Measurements from ENCODE around the gene SOX2. TPM values are rescaled to one million over a fixed set of nuclear protein-coding genes. Genes with fewer than 3 reads are reported as not detected.

The SOX2 gene
- total RNA-seq, 4 donors from 2014 or later: 0.53 TPM; not detected in 3

DNA sequence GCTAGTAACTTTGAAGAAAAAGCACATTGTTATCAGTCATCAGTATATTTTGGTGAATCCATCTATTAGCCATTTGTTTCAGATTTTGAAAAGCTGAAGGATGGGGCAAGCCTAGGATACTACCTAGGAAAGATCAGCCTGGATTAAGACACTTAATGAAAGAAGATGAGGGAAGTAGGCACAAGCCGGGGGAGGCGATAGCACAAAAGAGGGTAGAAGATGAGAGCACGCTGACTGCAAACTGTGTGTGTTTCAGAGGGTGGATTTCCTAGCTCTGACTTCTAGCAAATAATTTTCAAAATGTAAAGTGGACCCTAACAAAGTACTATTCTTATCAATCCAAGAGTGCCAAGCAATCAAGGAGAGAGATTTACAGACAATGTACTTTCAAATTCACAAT, 22.2 kb upstream of the SOX2 start:
- ATAC-seq (no peak), DNase-seq (no peak)
- TF ChIP-seq, protein P1, sequence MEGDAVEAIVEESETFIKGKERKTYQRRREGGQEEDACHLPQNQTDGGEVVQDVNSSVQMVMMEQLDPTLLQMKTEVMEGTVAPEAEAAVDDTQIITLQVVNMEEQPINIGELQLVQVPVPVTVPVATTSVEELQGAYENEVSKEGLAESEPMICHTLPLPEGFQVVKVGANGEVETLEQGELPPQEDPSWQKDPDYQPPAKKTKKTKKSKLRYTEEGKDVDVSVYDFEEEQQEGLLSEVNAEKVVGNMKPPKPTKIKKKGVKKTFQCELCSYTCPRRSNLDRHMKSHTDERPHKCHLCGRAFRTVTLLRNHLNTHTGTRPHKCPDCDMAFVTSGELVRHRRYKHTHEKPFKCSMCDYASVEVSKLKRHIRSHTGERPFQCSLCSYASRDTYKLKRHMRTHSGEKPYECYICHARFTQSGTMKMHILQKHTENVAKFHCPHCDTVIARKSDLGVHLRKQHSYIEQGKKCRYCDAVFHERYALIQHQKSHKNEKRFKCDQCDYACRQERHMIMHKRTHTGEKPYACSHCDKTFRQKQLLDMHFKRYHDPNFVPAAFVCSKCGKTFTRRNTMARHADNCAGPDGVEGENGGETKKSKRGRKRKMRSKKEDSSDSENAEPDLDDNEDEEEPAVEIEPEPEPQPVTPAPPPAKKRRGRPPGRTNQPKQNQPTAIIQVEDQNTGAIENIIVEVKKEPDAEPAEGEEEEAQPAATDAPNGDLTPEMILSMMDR (IDR thresholded peaks at IDR 0.05 in 4 of 5, conservative IDR thresholded peaks at IDR 0.05 in 1 of 5): no peak
- no peak for TF ChIP-seq POLR2A (IDR thresholded peaks at IDR 0.05)
- in situ Hi-C loops (cut with MboI; ENCODE audit: low sequenced_read_pairs in 4 of 4): no loop called here
- H3K4me1 ChIP-seq: no peaks in the 10 kb centered on the region
- no peak overlapping the region for H3K27ac ChIP-seq
- peaks cover under 1 to 6% (median 2%) of the 10 kb centered on the region in 3 donors for H3K27me3 ChIP-seq
- no peaks in the 10 kb centered on the region for H3K9me3 ChIP-seq
- H3K36me3 ChIP-seq: no peaks in the 10 kb centered on the region
- intact Hi-C loops (cut with DNase I; ENCODE audit: low total_unique reads): no loop called here
- H3K4me3 ChIP-seq: no peak overlapping the region

DNA sequence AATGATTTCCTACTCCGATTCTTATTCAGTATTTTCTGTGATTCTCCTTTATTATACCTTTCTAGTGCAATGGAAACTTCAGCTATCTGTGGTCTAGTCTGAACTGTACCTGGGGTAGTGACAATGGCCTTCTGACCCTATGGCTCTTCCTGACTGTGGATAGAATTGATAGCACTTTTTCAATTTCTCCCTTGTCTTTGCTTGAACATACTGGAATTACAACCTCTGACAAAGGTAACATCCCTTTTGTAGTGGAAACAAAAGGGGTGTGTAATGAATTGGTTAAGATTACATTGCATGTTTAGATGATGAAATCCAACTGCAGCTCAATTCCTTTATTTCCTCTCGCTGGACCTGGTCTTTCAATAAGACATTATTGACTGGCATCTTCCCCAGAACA, 21.0 kb upstream of the SOX2 start:
- in situ Hi-C loops (cut with MboI; ENCODE audit: low sequenced_read_pairs in 4 of 4) (no loop called here), intact Hi-C loops (cut with DNase I; ENCODE audit: low total_unique reads) (no loop called here)
- H3K4me1 ChIP-seq: peaks cover 3 to 7% of the 10 kb centered on the region in 2 donors
- no peak overlapping the region for H3K27ac ChIP-seq
- TF ChIP-seq, protein P1 (IDR thresholded peaks at IDR 0.05 in 4 of 5, conservative IDR thresholded peaks at IDR 0.05 in 1 of 5): no peak
- no peak for TF ChIP-seq POLR2A (IDR thresholded peaks at IDR 0.05)
- no peaks in the 10 kb centered on the region for H3K9me3 ChIP-seq
- H3K27me3 ChIP-seq: peaks cover 12 to 18% (median 14%) of the 10 kb centered on the region in 3 donors
- no peak overlapping the region for H3K4me3 ChIP-seq
- H3K36me3 ChIP-seq: no peaks in the 10 kb centered on the region
- DNase-seq: no peak
- ATAC-seq: no peak

DNA sequence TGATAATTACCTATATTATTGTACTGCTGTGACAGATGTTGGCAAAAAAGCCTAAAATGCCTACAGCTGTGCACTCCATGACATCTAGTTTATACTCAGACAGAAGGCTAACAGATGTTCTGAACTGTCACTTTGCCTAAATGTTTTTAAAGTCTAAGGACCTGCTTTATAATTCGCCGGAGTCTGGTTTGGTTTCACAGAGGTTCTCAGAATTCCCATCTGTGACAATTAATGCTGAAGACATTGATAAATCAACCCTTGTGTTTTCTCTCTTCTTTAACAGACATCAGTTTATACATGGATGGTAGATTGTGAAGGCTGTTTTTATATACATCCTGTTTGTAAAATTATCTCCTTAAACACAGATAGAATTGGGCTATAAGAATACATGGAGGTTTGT, 19.8 kb upstream of the SOX2 start:
- intact Hi-C loops (cut with DNase I; ENCODE audit: low total_unique reads) (no loop called here), in situ Hi-C loops (cut with MboI; ENCODE audit: low sequenced_read_pairs in 4 of 4) (no loop called here)
- Histone ChIP-seq H3K4me3 (no peak overlapping the region), H3K27me3 (peaks cover 24 to 29% (median 26%) of the 10 kb centered on the region in 3 donors), H3K27ac (no peak overlapping the region), H3K36me3 (no peaks in the 10 kb centered on the region), H3K4me1 (peaks cover 11 to 12% of the 10 kb centered on the region in 2 donors), H3K9me3 (no peaks in the 10 kb centered on the region)
- ATAC-seq (no peak), DNase-seq (no peak)
- TF ChIP-seq POLR2A (IDR thresholded peaks at IDR 0.05): no peak
- TF ChIP-seq, protein P1 (IDR thresholded peaks at IDR 0.05 in 4 of 5, conservative IDR thresholded peaks at IDR 0.05 in 1 of 5): no peak

DNA sequence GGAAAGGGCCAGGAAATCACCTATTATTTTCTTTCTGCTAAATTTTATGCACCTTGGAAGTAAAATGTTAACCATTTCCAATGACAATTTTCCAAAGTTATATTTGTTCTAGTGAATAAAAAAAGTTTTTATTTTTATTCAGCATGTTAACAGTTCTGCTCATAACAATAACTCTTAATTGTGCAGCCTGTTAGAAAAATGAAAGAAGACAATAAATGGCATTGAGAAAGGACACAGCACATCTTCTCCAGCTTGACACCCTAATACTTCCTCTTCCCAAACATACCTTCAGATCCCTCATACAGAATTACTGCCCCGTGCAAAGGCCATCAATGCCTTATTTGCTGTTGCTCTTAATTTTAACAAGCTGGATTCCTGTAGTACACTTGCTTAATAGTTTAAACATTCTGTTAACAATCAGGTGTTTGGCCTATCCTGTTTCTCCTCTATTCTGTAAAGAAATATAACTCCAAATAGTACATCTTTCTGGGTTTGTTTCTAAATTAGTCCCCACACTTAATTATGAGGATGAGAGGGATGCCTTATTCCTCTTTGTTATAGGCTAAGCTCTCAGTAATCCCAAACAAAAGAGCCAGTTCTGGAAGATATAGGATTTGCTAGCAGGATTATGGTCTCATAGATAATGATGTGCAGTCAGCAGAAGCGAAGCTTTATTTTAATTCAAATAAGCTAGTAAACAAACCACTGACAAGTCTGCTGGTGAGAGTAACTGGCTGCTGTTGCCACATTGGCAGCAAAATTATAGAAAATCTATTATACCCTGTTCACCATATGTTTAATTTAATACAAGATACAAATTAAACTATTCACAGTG, 19.2 kb upstream of the SOX2 start:
- ATAC-seq (no peak), DNase-seq (no peak)
- Histone ChIP-seq H3K36me3 (no peaks in the 10 kb centered on the region), H3K4me3 (no peak overlapping the region), H3K27me3 (peaks cover 30 to 36% (median 32%) of the 10 kb centered on the region in 3 donors), H3K27ac (no peak overlapping the region), H3K4me1 (peaks cover 11 to 12% of the 10 kb centered on the region in 2 donors), H3K9me3 (no peaks in the 10 kb centered on the region)
- intact Hi-C loops (cut with DNase I; ENCODE audit: low total_unique reads): no loop called here
- TF ChIP-seq, protein P1 (IDR thresholded peaks at IDR 0.05 in 4 of 5, conservative IDR thresholded peaks at IDR 0.05 in 1 of 5): no peak
- TF ChIP-seq POLR2A (IDR thresholded peaks at IDR 0.05): no peak
- in situ Hi-C loops (cut with MboI; ENCODE audit: low sequenced_read_pairs in 4 of 4): no loop called here
